ENCODE results near the gene MEN1. TPM values are rescaled to one million over a fixed set of nuclear protein-coding genes. Genes with fewer than 3 reads are reported as not detected.

Gene MEN1
- total RNA-seq, 2 experiments from 2014 or later = 16.4 to 17.7 TPM

- Mint-ChIP-seq H3K27ac (no peak overlapping the region), H3K27me3 (no peaks in the 10 kb centered on the region), H3K4me3 (no peak overlapping the region), H3K9me3 (no peaks in the 10 kb centered on the region), H3K36me3 (ENCODE audit: low read depth) (peaks cover 23% of the 10 kb centered on the region), H3K4me1 (ENCODE audit: low read depth) (peaks cover 35% of the 10 kb centered on the region)
- DNase-seq = peak in 2 of 14 experiments; percentile 16 to 23
- TF ChIP-seq CTCF (IDR thresholded peaks at IDR 0.05) = no peak
- Histone ChIP-seq H3K4me3 (ENCODE audit: low read length) (no peak overlapping the region), H3K4me1 (ENCODE audit: insufficient read depth, low read length) (peaks cover 57% of the 10 kb centered on the region), H3K9me3 (ENCODE audit: control insufficient read depth in 1 of 2, insufficient read depth in 1 of 2, low read length in 2 of 2) (no peaks in the 10 kb centered on the region), H3K27me3 (ENCODE audit: control insufficient read depth in 1 of 2, insufficient read depth in 2 of 2, low read length in 2 of 2) (no peaks in the 10 kb centered on the region), H3K36me3 (ENCODE audit: insufficient read depth, low read length) (peaks cover 38% of the 10 kb centered on the region), H3K27ac (ENCODE audit: low read depth in 1 of 2, low read length in 2 of 2) (no peak overlapping the region)
- ChIA-PET CTCF (no interaction called here), POLR2A (interaction anchor here (1.4 to 18.7 kb wide), 4 partner anchors 5 to 21 kb away, joined by 3 to 634 read pairs (median 318); partner anchors contain the start of genes PYGM and RASGRP2)
- intact Hi-C loops (cut with DNase I, micrococcal nuclease) = no loop called here
- ATAC-seq (ENCODE audit: poor library complexity) = no peak
Observed at GRCh38 chr11:64755681-64756361, 54.5 kb downstream of the MEN1 start.

GRCh38 chr11:64754919-64755662 is 55.3 kb downstream of the MEN1 start:
- no peak overlapping the region for H3K27ac ChIP-seq (ENCODE audit: low read depth in 1 of 2, low read length in 2 of 2)
- CTCF ChIA-PET = no interaction called here
- no peak overlapping the region for H3K4me3 ChIP-seq (ENCODE audit: low read length)
- Mint-ChIP-seq H3K27me3 (no peaks in the 10 kb centered on the region), H3K36me3 (ENCODE audit: low read depth) (peaks cover 29% of the 10 kb centered on the region), H3K4me3 (no peak overlapping the region), H3K9me3 (no peaks in the 10 kb centered on the region), H3K27ac (no peak overlapping the region), H3K4me1 (ENCODE audit: low read depth) (peaks cover 33% of the 10 kb centered on the region)
- POLR2A ChIA-PET = interaction anchor here (1.4 to 18.7 kb wide), 4 partner anchors 6 to 22 kb away, joined by 3 to 634 read pairs (median 318); partner anchors contain the start of genes PYGM and RASGRP2
- peaks cover 34% of the 10 kb centered on the region for H3K36me3 ChIP-seq (ENCODE audit: insufficient read depth, low read length)
- H3K9me3 ChIP-seq (ENCODE audit: control insufficient read depth in 1 of 2, insufficient read depth in 1 of 2, low read length in 2 of 2) = no peaks in the 10 kb centered on the region
- DNase-seq = peak in 1 of 14 experiments; percentile 25
- no peaks in the 10 kb centered on the region for H3K27me3 ChIP-seq (ENCODE audit: control insufficient read depth in 1 of 2, insufficient read depth in 2 of 2, low read length in 2 of 2)
- intact Hi-C loops (cut with DNase I, micrococcal nuclease) = no loop called here
- peaks cover 57% of the 10 kb centered on the region for H3K4me1 ChIP-seq (ENCODE audit: insufficient read depth, low read length)
- TF ChIP-seq CTCF (IDR thresholded peaks at IDR 0.05) = no peak
- ATAC-seq (ENCODE audit: poor library complexity) = no peak

GRCh38 chr11:64754124-64754918 is 56.0 kb downstream of the MEN1 start:
- H3K4me1 ChIP-seq (ENCODE audit: insufficient read depth, low read length) = peaks cover 50% of the 10 kb centered on the region
- Mint-ChIP-seq H3K27me3 (no peaks in the 10 kb centered on the region), H3K9me3 (no peaks in the 10 kb centered on the region), H3K4me3 (no peak overlapping the region), H3K4me1 (ENCODE audit: low read depth) (peaks cover 25% of the 10 kb centered on the region), H3K36me3 (ENCODE audit: low read depth) (peaks cover 33% of the 10 kb centered on the region), H3K27ac (no peak overlapping the region)
- H3K9me3 ChIP-seq (ENCODE audit: control insufficient read depth in 1 of 2, insufficient read depth in 1 of 2, low read length in 2 of 2) = no peaks in the 10 kb centered on the region
- no peak overlapping the region for H3K27ac ChIP-seq (ENCODE audit: low read depth in 1 of 2, low read length in 2 of 2)
- peaks cover 34% of the 10 kb centered on the region for H3K36me3 ChIP-seq (ENCODE audit: insufficient read depth, low read length)
- intact Hi-C loops (cut with DNase I, micrococcal nuclease) = no loop called here
- peak in 1 of 14 experiments; percentile 35 for DNase-seq
- POLR2A ChIA-PET = interaction anchor here (1.4 to 18.7 kb wide), 3 partner anchors 7 to 23 kb away, joined by 3 to 634 read pairs (median 634); partner anchors contain the start of genes PYGM and RASGRP2
- H3K27me3 ChIP-seq (ENCODE audit: control insufficient read depth in 1 of 2, insufficient read depth in 2 of 2, low read length in 2 of 2) = no peaks in the 10 kb centered on the region
- CTCF ChIA-PET = no interaction called here
- TF ChIP-seq CTCF (IDR thresholded peaks at IDR 0.05) = no peak
- H3K4me3 ChIP-seq (ENCODE audit: low read length) = no peak overlapping the region
- no peak for ATAC-seq (ENCODE audit: poor library complexity)

Data from CD4-positive, alpha-beta T cell (primary cell).